ENCODE results near the gene FREM3.

- TF ChIP-seq CTCF (IDR thresholded peaks at IDR 0.05), result no peak
- TF ChIP-seq POLR2AphosphoS5 (IDR thresholded peaks at IDR 0.05), result no peak
- no peak for TF ChIP-seq POLR2A (IDR thresholded peaks at IDR 0.05)
These were observed 45.4 kb upstream of the FREM3 start for GRCh38 chr4:143745874-143746273.

All from suprapubic skin (tissue), 4 donors.